Esophagus squamous epithelium (tissue), 5 donors: ENCODE data around the gene ZFYVE28. TPM values are rescaled to one million over a fixed set of nuclear protein-coding genes. Genes with fewer than 3 reads are reported as not detected.

ENCODE experiments used
- DNase-seq: peaks from one replicate; lab custom pipeline; 2025; lab: John Stamatoyannopoulos, UW
- H3K27ac ChIP-seq, 4 donors: fragments of 200-600 bp; sonication (generic); one replicate each; pipeline ENCODE4 v1.5.1; 2016 to 2019; ENCODE audit warnings: mild to moderate bottlenecking in 1 of 4
- H3K27me3 ChIP-seq, 4 donors: fragments of 200-600 bp; sonication (generic); 1 replicate in 3 of 4; 2 replicates in 1 of 4; pipeline versions ENCODE4 v1.5.1 to v1.6.0; 2017 to 2021; ENCODE audit warnings: antibody characterized with exemption in 1 of 4
- H3K36me3 ChIP-seq, 3 donors: fragments of 200-600 bp; sonication (generic); one replicate each; pipeline ENCODE4 v1.5.1; 2016 to 2019
- H3K4me1 ChIP-seq, 3 donors: fragments of 200-600 bp; sonication (generic); one replicate each; pipeline ENCODE4 v1.5.1; 2017 to 2019
- H3K4me3 ChIP-seq, 4 donors: fragments of 200-600 bp; sonication (generic); 1 replicate in 3 of 4; 2 replicates in 1 of 4; pipeline ENCODE4 v1.5.1; 2016 to 2019; ENCODE audit warnings: mild to moderate bottlenecking in 2 of 4, moderate library complexity in 1 of 4
- H3K9me3 ChIP-seq, 3 donors: fragments of 200-600 bp; sonication (generic); one replicate each; pipeline ENCODE4 v1.5.1; 2016 to 2019
- CTCF ChIP-seq, 6 experiments: fragments of 450-650 bp in 4 of 6; fragments of 200-600 bp in 2 of 6; sonication (generic) in 2 of 6; IDR thresholded peaks; one replicate each; pipeline ENCODE4 v1.5.1; 2016 to 2019; ENCODE audit warnings: antibody characterized with exemption in 6 of 6, mild to moderate bottlenecking in 4 of 6, moderate library complexity in 4 of 6
- POLR2A ChIP-seq, 4 donors: fragments of 450-650 bp; IDR thresholded peaks; one replicate each; pipeline ENCODE4 v1.6.1; 2017; ENCODE audit warnings: antibody characterized with exemption in 4 of 4, mild to moderate bottlenecking in 4 of 4, moderate library complexity in 3 of 4
- WGBS, 2 donors: methylation state at CpG; one replicate each; pipeline ENCODE4 v1.1.5; 2018; 5-methylcytosine and 5-hydroxymethylcytosine counted together
- intact Hi-C: fragments of 100-400 bp; cut with DNase I; formaldehyde crosslinking; loops from one replicate; pipeline ENCODE4 v1.15.0; 2022
- total RNA-seq, 4 donors: library from RNA; depleted of rRNA; stranded (reverse); fragments of >200 nt; gene quantifications; one replicate each; pipeline ENCODE4 v1.1.0, GENCODE V29; 2016
- donor health status: DM: yes; HTN: yes; CAD: no.

The ZFYVE28 gene
- total RNA-seq, 4 donors from 2014 or later = 5.1 to 8.5 (median 8.2) TPM

GRCh38 chr4:2250357-2251072, 167.9 kb downstream of the ZFYVE28 start:
- Histone ChIP-seq H3K27ac (no peak overlapping the region), H3K4me3 (no peak overlapping the region), H3K27me3 (no peaks in the 10 kb centered on the region), H3K36me3 (peaks cover 13 to 90% (median 34%) of the 10 kb centered on the region in 3 donors), H3K4me1 (peaks cover 10 to 47% (median 12%) of the 10 kb centered on the region in 3 donors), H3K9me3 (no peaks in the 10 kb centered on the region)
- no peak for DNase-seq
- 91 to 94% methylated on average over 3 to 6 of the region's 30 CpGs for WGBS, 2 donors
- intact Hi-C loops = loop anchor here (10.0 kb wide), 1 partner anchor 164 kb away; the partner anchor contains the start of genes CFAP99 and ZFYVE28
- TF ChIP-seq POLR2A (IDR thresholded peaks at IDR 0.05) = no peak
- no peak for TF ChIP-seq CTCF (IDR thresholded peaks at IDR 0.05)

GRCh38 chr4:2249526-2250356, 168.7 kb downstream of the ZFYVE28 start:
- WGBS, 2 donors = 83 to 85% methylated on average over 2 to 5 of the region's 26 CpGs
- intact Hi-C loops = loop anchor here (10.0 kb wide), 1 partner anchor 165 kb away; the partner anchor contains the start of genes CFAP99 and ZFYVE28
- Histone ChIP-seq H3K27me3 (no peaks in the 10 kb centered on the region), H3K36me3 (peaks cover 13 to 86% (median 34%) of the 10 kb centered on the region in 3 donors), H3K4me1 (peaks cover 14 to 47% (median 15%) of the 10 kb centered on the region in 3 donors), H3K9me3 (no peaks in the 10 kb centered on the region), H3K4me3 (no peak overlapping the region), H3K27ac (no peak overlapping the region)
- TF ChIP-seq CTCF (IDR thresholded peaks at IDR 0.05) (no peak), POLR2A (IDR thresholded peaks at IDR 0.05) (no peak)
- DNase-seq = no peak

GRCh38 chr4:2248821-2249261, 169.6 kb downstream of the ZFYVE28 start:
- no peak overlapping the region for H3K4me3 ChIP-seq
- no peak for DNase-seq
- H3K4me1 ChIP-seq = peaks cover 17 to 51% (median 19%) of the 10 kb centered on the region in 3 donors
- TF ChIP-seq POLR2A (IDR thresholded peaks at IDR 0.05) (no peak), CTCF (IDR thresholded peaks at IDR 0.05) (no peak)
- H3K9me3 ChIP-seq = no peaks in the 10 kb centered on the region
- H3K27me3 ChIP-seq = no peaks in the 10 kb centered on the region
- peaks cover 13 to 77% (median 34%) of the 10 kb centered on the region in 3 donors for H3K36me3 ChIP-seq
- intact Hi-C loops = no loop called here
- 75 to 76% methylated on average over 4 to 8 of the region's 10 CpGs for WGBS, 2 donors
- no peak overlapping the region for H3K27ac ChIP-seq

- intact Hi-C loops = no loop called here
- H3K27ac ChIP-seq = no peak overlapping the region
- TF ChIP-seq CTCF (IDR thresholded peaks at IDR 0.05) (no peak), POLR2A (IDR thresholded peaks at IDR 0.05) (no peak)
- H3K4me3 ChIP-seq = no peak overlapping the region
- DNase-seq = no peak
- peaks cover 17 to 50% (median 20%) of the 10 kb centered on the region in 3 donors for H3K4me1 ChIP-seq
- no CpG with 5 or more reads among the region's 21 CpGs for WGBS, 2 donors
- no peaks in the 10 kb centered on the region for H3K9me3 ChIP-seq
- H3K36me3 ChIP-seq = peaks cover 13 to 70% (median 34%) of the 10 kb centered on the region in 3 donors
- H3K27me3 ChIP-seq = no peaks in the 10 kb centered on the region
These were observed 170.2 kb downstream of the ZFYVE28 start for GRCh38 chr4:2248044-2248780.
